GM21390 (cell line): Measurements from ENCODE around the gene CD63.

ENCODE experiments used
- ATAC-seq: cut with Tn5 transposase; IDR thresholded peaks from one replicate; pipeline ENCODE4 v1.9.1; 2021; ENCODE audit not compliant: unreplicated experiment

The CD63 gene

DNA sequence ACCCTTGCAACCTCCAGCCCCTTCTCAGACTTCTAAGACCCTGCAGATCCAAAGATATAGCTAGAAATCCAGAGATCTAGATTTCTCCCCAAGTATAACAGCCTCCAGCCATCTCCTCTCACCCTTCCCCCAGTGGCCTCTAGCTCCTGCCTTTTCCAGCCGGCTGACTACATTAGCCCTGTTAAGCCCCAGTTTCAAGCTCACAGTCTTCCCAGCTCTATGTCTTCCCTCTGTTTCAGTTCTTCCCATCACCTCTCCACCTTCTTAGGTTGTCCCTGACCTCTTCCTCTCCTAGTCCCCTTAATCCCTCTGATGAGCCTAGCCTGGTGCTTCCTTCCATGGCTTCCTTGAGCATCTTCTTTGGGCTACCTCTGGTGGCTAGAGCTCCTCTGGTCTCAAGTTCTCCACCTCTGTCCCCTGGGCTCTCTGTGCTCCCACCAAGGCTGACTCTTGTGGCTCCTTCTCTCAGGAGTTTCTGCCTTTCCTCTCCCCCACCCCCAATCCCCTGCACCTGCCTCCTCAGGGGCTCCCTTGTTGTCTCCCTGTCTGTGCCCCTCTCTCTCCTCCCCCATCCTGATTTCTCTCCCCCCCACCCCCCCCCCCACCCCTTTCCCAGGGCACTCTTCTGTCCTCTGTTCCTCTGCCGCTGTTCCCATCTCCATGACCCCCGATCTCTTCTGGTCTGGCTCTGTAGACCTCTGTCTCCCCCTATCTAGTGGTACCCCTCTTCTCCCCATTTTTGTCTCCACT is 13.3 kb upstream of the CD63 start:
- no peak for ATAC-seq

DNA sequence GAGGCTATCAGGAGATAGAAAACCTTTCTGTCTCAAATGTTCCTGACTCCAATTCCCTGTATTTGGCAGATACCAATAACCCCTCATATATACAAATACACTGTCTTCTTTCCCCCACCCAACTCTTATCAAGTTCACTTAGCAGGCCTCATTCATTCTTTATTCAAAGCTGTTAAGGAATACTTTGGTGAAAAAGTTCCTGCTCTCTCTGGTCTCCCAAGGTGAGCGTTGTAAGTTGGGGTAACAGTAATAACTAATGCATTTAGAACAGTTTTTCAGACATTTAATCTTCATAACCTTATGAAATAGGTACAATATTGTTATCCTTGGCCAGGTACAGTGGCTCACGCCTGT is 10.2 kb upstream of the CD63 start:
- no peak for ATAC-seq

DNA sequence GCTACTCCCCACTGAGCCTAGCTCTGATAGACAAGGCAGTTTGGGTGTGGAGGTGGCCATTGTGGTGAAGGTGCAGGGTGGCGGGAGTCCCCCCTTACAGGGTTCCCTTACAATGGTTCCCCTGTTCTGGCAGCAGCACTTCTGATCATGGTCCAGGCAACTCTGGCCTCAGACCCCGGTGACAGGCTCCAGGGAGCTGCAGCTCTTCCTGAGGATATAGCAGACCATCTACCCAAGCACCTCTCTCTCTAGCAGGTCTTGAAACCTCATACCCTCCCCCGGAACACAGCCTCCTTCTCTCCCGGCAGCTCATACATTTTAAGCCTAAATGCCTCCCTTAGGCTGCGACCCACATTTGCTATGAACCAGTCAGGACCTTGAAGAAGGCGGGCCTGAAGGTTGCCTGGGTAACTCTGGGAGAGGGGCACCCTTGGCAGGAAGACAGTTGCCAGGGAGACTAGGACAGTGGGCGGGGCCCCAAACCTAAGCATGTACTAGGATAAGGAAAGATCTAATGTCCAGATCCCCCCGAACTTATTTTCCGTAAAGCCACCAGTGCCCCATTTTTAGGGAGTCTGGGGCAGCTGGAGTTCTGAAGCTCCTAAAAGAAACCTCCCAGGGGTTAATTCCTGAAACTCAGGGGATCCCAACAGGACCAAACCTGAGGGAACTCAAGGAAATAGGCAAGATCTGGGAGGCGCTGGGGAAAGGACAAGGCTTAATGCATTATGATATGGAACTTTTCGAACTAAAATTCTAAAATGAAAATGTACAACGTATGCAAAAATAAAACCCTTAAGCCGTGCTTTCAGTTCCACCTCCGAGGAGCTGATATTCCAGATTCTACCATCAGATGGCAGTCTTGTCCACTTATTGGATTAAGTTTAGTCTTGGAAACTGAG is 9.6 kb upstream of the CD63 start:
- ATAC-seq = peak; percentile 84

DNA sequence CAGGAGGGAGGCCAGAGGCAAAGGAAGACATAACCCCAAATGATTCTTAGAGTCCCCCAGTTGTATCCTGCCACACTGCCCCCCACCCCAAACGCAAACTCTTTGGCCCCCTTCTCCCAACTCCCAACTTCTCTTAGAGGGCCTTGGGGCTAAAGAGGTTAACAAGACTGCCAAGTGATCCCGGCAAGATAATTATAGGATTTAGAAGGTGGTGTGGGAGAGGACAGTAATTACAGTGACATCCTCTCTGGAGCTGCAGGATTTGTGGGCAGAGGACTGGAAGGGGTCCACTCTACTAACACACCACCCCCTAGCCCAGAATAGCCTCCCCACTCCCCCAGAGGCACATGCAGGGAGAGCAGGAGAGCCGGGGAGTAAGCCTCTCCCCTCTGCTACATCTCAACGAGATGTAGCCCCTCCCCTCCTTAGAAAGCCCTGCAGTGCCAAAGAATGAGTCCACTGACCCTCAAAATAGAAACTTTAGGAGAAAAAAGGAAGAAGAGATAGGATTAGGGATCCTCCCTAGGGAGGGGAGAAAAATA is 8.8 kb upstream of the CD63 start:
- ATAC-seq = peak; percentile 8

DNA sequence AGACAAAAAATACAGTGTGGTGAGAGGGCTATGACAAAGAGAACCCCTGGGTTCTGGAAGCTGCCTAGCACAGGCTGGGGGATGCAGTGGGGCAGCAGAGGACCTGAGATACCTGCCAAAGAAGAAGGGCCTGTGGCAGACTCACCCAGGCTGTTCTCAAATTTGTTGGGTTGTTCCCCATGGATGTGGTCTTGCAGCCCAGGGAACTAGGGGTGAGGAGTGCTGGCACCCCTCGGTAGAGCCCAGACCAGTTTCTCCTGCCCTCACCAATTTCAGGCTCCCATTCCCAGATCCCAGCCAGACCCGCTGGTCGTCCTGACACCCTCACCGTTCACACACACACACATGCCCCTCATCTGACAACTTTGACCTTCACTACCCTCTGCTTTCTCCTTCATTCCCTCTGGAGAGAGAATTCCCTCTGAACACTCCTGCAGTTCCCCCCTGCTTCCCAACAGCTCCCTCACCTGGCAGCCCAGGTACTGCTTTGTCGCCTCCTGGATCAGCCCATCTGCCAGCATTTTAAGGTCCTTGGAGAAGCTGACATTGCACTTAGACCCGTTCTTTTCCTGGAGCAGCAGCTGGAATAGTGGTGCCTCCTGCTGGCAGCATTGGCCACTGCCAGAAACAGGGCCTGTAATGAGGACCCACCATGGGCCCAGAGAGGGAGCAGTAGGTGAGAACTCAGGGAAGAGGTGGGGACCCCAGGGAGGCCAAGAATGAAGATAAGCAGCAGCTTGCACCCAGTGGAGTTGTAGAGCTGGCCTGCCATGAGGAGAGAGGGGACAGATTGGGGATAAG is 8.2 kb upstream of the CD63 start:
- ATAC-seq = no peak

DNA sequence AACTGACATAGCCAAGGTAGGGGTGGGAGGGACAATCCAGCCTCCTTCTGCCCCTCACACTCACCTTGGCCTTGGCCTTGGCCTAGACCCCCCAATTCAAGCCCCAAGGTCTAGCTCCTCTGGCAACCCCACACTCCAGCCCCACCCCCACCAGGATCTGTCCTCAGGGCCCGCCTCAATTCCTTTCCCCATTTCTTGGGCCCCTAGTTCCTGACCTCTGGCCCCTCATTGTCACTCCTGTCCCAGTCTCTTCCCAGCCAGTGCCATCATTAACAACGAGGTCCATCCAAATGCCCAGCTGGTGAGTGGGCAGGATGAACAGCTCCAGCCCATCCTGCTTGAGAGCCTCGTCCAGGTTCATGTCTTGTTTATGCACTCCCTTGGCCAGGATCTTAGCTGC is 7.3 kb upstream of the CD63 start:
- no peak for ATAC-seq

DNA sequence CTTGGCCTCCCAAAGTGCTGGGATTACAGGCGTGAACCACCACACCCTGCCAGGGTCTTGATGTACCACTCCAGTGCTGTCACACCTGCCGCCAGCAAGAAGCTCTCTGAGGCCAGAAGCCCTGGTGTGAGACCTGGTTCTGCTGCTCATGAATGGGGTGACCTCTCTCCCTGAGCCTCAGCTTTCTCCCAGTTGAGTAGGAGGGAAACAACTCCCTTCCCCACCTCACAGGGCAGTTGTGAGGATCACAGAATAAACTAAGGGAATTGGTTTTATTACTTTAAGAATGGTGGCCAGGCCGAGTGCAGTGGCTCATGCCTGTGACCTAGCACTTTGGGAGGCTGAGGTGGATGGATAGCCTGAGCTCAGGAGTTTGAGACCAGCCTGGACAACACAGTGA is 5.8 kb upstream of the CD63 start:
- no peak for ATAC-seq

DNA sequence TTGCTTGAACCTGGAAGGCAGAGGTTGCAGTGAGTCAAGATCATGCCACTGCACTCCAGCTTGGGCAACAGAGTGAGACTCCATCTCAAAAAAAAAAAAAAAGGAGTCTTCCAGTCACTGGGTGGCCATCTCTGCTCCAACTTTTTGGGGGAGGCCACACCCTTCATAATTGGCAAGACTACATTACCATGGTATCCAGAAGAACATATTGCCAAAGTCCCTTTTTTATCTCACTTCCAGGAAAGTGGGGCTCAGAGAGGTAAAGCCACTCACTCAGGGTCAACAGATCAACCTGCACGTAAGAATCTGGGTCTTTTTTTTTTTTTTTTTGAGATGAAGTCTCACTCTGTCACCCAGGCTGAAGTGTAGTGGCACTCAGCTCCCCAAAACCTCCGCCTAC is 5.0 kb upstream of the CD63 start:
- no peak for ATAC-seq

DNA sequence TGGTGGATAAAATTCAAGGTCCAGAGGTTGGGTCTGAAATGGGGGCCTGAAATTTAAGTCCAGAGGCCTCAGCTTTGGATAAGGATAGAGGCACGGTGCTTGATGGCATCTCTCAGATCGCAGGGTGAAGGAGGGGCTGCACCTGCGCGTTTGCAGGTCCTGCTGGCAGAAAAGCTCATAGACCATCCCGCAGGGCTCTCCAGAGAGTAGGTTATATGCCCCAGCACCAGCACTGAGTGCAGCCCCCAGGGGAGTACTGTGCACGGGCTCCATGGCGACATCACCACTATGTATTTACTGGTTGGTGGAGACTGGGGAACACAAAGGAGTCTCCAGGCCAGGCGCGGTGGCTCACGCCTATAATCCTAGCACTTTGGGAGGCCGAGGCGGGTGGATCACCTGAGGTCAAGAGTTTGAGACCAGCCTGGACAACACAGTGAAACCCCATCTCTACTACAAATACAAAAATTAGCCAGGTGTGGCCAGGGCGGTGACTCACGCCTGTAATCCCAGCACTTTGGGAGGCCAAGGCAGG is 4.3 kb upstream of the CD63 start:
- no peak for ATAC-seq

DNA sequence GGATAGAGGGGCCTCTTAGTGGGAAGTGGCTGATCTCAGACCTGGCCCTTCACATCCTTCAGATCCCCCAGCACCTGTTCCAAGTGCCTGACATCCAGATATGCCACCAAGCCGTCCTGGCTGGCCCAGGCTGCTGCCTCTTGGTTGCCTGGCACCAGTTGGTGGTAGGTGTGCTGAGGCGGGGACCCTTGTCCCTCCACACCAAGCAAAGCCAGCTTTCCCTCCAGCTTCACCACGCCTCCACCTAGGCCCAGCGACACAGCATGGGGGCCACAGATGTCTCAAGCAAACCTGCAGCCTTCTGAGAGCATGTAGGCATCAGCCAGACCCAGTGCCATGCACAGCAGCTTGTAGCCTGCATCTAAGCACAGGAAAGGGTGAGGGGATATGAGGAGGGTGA is 3.5 kb upstream of the CD63 start:
- ATAC-seq = no peak

DNA sequence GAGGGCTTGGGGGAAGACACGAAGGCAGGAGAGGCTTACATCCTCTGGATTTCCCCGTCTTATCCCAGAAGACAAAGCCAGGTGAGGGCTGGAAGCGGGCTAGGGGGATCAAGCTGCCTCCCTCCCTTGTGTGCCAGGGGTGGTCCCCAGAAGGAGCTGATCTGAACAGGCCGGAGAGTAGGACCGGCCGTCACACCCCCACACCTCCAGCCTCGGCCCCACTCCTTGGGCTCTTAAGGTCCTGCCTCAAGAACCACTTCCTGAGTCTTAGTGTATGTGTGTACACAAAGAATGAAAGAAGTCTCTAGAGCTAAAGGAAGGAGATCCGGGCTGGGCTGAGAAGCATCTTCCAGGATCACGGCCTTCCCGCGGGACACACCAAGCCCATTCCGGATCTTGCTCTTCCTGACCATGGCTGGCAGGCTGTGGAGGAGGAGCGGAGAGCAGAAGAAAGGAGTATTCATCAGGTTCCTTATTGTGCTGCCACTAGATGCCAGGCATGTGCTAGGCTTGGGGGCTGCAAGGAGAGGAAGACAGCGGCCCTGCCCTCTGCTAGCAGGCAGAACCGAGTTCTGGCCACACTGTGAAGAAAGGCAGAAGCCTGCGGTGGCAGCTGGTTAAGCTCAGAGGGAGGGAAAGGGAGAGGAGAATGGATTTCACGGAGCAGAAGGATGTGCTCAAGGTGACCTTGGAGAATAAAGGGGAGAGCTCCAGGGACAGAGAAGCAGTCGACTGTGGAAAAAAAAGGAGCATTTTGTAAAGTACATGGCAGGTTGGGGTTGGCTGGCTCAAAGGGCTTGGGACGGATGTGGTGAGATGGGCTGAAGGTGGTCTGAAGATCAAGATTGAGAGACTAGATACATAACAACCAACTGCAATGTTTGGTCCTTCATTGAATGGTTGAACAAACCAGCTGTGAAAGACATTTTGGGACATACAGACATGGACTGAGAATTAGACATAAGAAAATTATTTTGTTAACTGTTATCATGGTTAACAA is 1.3 kb upstream of the CD63 start:
- ATAC-seq = peak; percentile 42

DNA sequence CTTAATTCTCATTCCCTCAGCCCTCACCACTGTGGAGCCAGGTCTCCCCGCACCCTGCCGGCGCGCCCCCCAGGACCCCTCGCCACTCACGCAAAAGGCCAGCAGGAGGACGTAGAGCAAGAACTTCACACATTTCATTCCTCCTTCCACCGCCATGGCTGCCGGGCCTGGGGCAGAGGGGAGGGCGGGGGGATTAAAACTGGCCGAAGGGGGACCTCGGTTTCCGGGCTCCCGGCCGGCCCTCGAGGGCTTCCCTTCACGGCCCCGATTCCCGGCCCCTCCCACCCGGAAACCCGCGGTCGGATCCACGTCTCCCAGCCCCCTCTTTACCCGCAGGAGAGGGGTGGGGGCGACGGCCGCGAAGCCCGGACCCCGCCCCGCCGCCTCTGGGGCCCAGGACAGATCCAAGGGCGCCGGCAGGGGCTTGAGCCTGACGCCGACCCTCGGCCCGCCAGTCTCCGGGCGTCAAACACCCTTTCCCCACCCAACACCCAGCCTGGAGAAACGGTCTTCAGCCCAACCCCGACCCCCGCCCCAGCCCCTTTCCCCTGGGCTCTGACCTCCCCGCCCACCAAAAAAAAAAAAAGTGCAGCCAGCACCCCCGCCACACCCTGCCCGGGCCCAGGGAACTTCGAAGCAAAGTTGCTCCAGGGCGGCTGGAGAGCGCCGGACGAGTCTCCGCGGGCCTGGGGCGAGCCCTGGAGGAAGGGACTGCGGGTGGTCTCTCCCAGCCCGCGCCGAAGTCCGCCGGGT is 447 bp downstream of the CD63 start:
- peak; percentile 17 for ATAC-seq

DNA sequence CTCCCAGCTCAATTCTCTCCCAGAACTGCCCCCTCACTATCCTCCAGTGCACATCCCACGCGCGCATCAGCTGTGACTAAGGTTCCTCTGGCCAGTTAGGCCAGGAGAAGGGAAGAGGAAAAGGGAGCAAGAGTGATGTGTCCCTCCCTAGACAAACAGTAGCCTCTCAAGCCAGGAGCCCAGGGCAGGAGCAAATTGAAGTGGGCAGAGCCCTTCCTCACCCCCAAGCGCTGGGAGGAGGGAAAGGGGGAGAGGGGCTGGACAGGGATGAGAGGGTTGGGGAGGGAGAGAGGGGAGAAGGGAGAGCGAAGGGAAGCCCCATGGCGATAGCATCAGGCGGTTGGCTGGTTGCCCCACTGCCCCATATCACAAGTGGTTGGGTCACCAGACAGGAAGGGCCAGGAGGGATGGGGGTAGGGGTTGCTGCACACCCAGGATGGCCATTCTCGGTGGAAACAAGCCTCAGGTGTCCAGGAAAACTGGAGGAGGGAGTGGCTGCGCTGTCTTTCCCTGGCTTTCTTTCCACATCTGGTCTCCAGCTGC is 1.1 kb downstream of the CD63 start:
- ATAC-seq = no peak

DNA sequence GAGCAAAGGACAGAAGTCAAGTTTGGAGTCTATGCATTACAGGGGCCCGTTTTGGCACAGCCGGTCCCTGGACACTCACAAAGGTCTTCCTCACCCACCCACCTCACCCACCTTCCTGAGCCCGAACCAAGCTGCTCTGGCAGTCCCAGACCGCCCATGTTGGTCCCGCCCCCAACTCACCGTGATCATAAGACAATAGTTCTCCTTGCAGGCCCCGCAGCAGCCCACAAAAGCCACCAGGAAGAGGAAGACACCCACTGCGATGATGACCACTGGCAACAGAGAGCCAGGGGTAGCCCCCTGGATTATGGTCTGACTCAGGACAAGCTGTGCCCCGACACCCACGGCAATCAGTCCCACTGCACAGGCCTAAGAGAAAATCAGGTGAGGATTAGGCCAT is 1.8 kb downstream of the CD63 start:
- ATAC-seq = no peak

DNA sequence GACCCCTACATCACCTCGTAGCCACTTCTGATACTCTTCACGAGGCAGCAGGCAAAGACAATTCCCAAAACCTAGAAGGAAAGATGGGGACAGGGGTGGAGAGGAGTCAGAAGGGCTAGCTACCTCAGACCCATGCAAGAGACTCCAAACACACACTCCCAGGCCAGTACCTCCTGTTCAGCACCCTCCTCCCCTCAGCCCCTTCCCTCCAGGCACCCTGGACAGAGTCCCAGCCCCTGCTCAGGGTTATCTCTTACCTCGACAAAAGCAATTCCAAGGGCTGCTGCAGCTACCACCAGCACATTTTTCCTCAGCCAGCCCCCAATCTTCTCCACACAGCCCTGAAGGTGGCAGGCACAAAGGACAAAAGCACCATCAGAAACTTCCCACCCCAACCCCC is 3.3 kb downstream of the CD63 start:
- no peak for ATAC-seq

DNA sequence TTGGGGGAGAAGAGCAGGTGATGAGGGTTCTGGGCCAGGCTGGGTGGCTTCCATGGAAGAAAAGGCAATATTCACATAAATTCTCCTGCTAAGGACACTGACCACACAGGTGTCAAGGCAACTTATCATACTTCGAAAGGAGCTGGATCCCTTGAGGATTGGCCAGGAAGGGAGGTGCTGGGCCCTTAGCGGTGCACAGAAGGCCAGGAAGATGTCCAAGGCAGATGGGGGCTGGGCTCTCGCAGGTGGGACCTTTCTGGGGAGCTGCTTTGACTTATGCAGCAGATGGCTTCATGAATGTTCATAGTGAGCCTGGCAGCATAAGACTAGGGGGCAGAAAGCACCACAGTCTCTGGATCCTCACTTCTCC is 3.9 kb downstream of the CD63 start:
- ATAC-seq = no peak

DNA sequence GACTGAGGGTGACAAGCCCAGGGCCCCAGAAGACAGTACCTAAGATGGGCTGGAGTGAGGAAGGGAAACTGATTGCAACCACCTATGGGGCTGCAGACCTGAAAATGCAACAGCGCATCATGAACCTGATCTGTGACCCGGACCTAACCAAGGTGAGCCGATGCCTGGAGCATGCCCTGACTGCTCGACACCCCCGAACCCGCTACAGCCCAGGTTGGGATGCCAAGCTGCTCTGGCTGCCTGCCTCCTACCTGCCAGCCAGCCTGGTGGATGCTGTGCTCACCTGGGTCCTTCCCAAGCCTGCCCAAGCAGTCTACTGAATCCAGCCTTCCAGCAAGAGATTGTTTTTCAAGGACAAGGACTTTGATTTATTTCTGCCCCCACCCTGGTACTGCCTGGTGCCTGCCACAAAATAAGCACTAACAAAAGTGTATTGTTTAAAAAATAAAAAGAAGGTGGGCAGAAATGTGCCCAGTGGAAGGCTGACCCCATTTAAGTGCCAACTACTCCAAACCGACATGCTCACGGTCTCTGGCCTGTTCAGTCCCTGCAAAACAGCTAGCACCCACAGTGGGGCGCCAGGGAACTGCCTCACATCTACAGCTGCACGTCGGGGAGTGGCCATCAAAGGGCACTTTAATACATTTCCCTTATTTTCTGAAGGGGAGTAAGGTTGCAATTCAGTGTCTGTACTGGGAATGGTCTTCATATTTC is 4.4 kb downstream of the CD63 start:
- no peak for ATAC-seq

DNA sequence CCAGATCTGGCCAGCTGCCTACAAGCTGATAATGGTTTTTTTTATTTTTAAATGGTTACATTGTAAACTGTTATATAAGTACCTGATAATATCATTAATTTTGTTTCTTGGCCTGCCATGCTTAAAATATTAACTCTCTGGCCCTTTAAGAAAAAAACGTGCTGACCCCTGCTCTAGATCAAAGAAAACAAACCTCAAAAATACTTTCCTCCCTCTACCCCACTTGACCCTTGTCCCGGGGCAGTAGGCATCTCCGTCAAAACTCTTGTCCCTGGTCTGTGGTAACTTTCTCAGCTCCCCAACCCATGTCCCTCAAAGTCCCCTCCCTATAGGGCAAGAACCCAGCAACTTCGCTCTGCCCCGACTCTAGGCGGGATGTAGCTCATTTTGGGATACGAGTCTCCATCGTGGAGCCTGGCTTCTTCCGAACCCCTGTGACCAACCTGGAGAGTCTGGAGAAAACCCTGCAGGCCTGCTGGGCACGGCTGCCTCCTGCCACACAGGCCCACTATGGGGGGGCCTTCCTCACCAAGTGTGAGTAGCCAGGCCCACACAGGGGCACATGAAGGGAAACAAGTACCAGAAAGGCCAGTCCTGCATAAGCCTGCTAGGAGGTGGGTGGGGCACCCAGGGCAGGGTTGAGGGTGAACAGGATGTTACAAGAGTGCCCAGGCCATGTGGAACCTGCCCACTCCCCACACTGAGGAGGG is 5.1 kb downstream of the CD63 start:
- ATAC-seq = no peak
